GM19438 (cell line): ENCODE data around the gene PRDX2.
A peak's percentile ranks its signal among the peaks of the same experiment; 100 is the strongest.

Source experiments
- ATAC-seq: cut with Tn5 transposase; IDR thresholded peaks from one replicate; pipeline ENCODE4 v1.9.1; 2021; ENCODE audit warnings: low read depth; ENCODE audit not compliant: unreplicated experiment

PRDX2 gene

GRCh38 chr19:12783291-12783848, 18.2 kb downstream of the PRDX2 start:
- ATAC-seq = no peak

- peak; percentile 40 for ATAC-seq
These were observed 18.9 kb downstream of the PRDX2 start for GRCh38 chr19:12782424-12783290.

GRCh38 chr19:12782174-12782423, 19.5 kb downstream of the PRDX2 start:
- ATAC-seq = no peak

- no peak for ATAC-seq
These were observed 22.2 kb downstream of the PRDX2 start for GRCh38 chr19:12779162-12779993.

- no peak for ATAC-seq
These were observed 22.8 kb downstream of the PRDX2 start for GRCh38 chr19:12778905-12779161.

GRCh38 chr19:12778017-12778904, 23.3 kb downstream of the PRDX2 start:
- ATAC-seq = no peak

- ATAC-seq = no peak
These were observed 24.2 kb downstream of the PRDX2 start for GRCh38 chr19:12777217-12778016.

- no peak for ATAC-seq
These were observed 26.7 kb downstream of the PRDX2 start, which contains the start of gene HOOK2 for GRCh38 chr19:12774588-12775555. TSS of gene HOOK2 (minus strand) at chr19:12775552. CDS start at chr19:12775449, 103 bp downstream.

- ATAC-seq = no peak
These were observed 28.0 kb downstream of the PRDX2 start for GRCh38 chr19:12773571-12773970.

GRCh38 chr19:12772323-12772722, 29.3 kb downstream of the PRDX2 start:
- no peak for ATAC-seq

GRCh38 chr19:12770922-12771321, 30.7 kb downstream of the PRDX2 start:
- no peak for ATAC-seq

- no peak for ATAC-seq
These were observed 31.9 kb downstream of the PRDX2 start for GRCh38 chr19:12769689-12770088.

GRCh38 chr19:12767666-12768065, 33.9 kb downstream of the PRDX2 start:
- ATAC-seq = no peak

- no peak for ATAC-seq
These were observed 34.5 kb downstream of the PRDX2 start for GRCh38 chr19:12767150-12767549.

- ATAC-seq = no peak
These were observed 35.5 kb downstream of the PRDX2 start for GRCh38 chr19:12766051-12766521.

- no peak for ATAC-seq
These were observed 36.9 kb downstream of the PRDX2 start for GRCh38 chr19:12764698-12765097.

GRCh38 chr19:12763100-12763499, 38.5 kb downstream of the PRDX2 start:
- ATAC-seq = no peak

GRCh38 chr19:12759686-12760085, 41.9 kb downstream of the PRDX2 start:
- ATAC-seq = no peak
